ENCODE data around the gene GPLD1.
A peak's percentile ranks its signal among the peaks of the same experiment; 100 is the strongest.
"Not testable (repeated sequence)": the region's sequence is repeated elsewhere in the genome, so short reads cannot be mapped to it uniquely, and the experiment has no call there.

GPLD1 gene

GRCh38 chr6:24453921-24454320 lies 35.5 kb downstream of the GPLD1 start:
- DNase-seq: no peak

GRCh38 chr6:24451581-24452388 lies 37.6 kb downstream of the GPLD1 start:
- peak; percentile 1 for DNase-seq

DNA sequence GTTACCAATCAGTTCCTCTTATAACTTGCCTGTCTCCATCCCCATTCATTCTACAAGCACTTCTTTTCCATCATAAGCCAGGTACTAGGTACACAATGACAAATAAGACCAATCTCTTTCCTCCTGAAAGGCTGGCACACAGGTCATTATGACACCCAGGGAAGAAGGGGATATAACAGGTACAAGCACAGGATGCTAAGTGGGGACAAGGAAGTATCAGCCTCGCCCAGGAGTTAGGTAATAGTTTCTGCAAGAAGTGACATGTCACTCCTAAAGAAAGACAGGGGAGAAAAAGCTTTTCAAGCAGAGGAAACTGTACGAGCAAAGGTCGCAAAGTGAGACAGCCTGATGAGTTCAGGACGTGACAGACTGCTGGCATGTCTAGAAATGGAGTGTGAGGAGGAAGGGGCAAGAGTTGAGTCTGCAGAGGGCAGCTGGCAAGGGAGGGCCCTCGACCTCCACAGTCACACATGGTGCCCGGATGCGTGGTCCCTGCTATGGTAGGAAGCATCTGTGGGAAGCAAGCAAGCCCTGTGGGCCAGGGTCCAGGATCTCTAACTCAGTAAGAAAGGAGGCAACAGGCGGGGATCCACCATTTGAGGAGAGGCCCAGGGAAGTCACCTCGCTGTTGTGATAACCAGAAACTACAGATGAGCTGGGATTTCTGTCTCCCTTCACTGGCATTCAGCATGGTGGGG lies 40.4 kb downstream of the GPLD1 start:
- no peak for DNase-seq

- no peak for DNase-seq
These were observed 41.0 kb downstream of the GPLD1 start for GRCh38 chr6:24448396-24448795.

DNA sequence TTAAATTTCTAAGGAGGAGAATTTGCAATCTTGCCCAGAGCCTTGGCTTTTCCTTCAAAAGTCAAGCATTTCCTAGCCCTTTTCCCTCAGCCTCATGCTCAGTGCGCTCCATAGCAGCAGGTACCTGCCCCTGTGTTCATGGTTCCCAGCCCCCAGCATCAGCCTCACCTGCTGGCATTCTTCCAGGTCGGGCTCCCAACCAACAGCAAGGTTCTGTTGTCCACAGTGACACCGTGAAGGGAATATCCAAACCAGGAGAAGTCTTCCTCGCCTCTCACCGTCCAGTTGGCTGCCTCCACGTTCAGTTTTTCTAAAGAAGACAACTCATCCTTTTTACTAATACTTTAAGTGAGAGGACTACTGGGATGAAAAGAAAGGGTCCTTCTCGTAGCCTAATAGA lies 42.7 kb downstream of the GPLD1 start:
- DNase-seq: no peak

DNA sequence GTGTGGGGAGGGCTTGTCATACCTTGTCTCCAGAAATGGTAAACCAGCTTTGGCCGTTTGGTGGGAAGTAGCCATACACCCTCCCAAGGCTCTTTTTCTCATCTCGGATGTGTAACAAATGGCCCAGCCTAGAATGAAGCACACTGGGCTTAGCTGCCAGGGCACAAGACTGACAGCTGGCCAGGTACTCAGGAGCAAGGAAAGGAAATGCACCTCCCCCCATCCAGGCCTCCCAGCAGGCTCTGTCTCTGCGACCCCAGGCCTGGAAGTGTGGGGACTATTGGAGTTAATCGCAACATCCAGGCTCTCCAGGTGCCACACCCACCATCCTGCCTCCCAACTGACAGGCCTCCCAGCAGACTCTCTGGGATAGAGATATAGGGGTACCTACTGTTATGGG lies 43.7 kb downstream of the GPLD1 start:
- no peak for DNase-seq

GRCh38 chr6:24444588-24444987 lies 44.8 kb downstream of the GPLD1 start:
- DNase-seq: no peak

GRCh38 chr6:24441599-24441904 lies 47.8 kb downstream of the GPLD1 start:
- DNase-seq: no peak

- no peak for DNase-seq
These were observed 48.3 kb downstream of the GPLD1 start for GRCh38 chr6:24440897-24441598.

- no peak for DNase-seq
These were observed 49.4 kb downstream of the GPLD1 start for GRCh38 chr6:24439858-24440539.

GRCh38 chr6:24436979-24437378 lies 52.4 kb downstream of the GPLD1 start:
- DNase-seq: no peak

DNA sequence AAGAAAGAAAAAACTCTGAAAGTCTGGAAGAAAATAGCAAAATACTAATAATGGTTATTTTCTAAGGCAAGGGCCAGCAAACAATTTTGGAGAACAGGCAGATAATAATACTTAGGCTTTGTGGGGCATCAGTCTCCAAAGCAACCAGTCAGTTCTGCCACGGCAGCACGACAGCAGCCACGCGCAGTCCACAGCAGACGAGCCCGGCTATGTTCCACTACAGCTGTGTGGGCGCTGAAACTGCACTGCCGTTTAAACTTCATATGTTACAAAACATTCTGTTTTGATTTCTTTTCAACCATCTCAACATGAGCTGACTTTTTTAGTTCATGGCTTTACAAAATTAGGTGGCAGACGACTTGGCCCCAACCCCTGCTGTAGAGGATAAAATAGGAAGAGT lies 56.8 kb downstream of the GPLD1 start:
- DNase-seq: no peak

DNA sequence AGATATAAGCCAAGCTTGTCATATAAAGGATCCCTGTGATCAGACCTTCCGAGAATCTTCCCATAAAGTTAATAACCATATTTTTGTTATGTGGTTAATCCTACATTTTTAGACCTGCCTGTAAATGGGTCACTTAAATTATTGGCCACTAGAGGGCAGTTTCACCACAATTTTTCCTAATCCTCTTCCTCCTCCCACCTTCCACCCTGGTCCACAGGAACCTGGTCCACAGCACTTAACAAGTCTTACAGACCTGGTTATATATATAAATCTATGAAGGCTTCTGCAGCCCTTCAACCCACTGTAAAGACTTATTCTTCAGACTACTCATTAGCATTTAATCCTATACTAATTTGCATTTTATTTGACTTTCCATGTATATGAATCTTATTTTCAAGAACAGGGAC lies 58.3 kb downstream of the GPLD1 start:
- DNase-seq: peak; percentile 25

GRCh38 chr6:24430086-24430485 lies 59.3 kb downstream of the GPLD1 start:
- no peak for DNase-seq

GRCh38 chr6:24429146-24429545 lies 60.2 kb downstream of the GPLD1 start:
- peak; percentile 74 for DNase-seq

GRCh38 chr6:24428615-24429014 lies 60.8 kb downstream of the GPLD1 start:
- DNase-seq: peak; percentile 15

DNA sequence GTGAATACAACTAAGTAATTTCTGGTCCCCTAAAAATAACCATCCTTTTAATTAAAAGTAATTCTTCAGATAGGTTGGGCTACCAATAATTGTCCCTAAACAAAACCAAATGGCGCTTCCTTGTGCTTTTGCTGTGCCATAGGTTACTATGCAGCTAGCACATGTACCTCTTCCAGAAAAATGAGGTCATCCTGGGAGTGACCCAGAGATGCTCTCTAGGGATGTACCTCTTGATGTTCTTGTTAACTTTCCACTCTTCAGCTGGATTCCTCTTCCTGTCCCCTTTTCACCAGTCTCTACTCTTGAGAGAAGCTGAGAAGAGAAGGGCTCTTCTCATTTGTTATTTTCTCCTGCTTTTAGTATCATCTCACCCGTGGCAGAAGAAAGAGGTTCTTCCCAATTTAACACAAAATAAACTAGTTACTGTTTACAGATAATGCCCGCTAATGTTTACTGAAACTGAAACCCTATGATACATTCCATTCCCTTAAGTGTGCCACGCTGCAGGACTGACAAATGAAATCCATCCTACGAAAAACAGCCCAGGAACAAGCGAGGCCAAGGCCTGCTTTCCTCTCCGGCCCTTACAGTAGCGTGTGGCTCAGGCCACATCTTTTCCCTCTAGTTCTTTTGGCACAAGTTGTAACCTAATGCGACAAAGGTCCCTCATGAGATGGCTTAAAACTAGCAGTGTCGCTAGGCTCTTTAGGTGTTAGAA lies 62.5 kb downstream of the GPLD1 start:
- DNase-seq: no peak

GRCh38 chr6:24425091-24425490 lies 64.3 kb downstream of the GPLD1 start:
- DNase-seq: no peak

GRCh38 chr6:24419526-24419925 lies 69.9 kb downstream of the GPLD1 start:
- no peak for DNase-seq

DNA sequence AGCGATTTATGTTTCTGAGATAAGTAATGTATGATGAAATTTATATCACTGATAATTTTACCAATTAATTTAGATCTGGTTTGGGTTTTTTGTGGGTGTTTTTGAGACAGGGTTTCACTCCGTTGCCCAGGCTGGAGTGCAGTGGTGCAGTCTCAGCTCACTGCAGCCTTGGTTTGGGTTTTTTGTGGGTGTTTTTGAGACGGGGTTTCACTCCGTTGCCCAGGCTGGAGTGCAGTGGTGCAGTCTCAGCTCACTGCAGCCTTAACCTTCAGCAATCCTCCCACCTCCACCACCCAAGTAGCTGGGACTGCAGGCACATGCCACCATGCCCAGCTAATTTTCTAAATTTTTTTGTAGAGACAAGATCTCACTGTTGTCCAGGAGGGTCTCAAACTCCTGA lies 73.6 kb downstream of the GPLD1 start:
- no peak for DNase-seq

DNA sequence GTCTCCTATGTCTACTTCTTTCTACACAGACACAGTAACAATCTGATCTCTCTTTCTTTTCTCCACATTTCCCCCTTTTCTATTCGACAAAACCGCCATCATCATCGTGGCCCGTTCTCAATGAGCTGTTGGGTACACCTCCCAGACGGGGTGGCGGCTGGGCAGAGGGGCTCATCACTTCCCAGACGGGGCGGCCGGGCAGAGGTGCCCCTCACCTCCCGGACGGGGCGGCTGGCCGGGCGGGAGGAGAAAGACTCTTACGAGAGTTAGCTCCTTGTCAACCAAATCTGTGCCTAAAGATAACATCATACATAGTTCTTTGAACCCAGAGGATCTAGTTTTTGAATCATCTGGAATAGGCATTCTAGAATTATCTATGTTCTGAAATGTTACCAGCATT lies 74.8 kb downstream of the GPLD1 start:
- DNase-seq: not testable (repeated sequence)

DNA sequence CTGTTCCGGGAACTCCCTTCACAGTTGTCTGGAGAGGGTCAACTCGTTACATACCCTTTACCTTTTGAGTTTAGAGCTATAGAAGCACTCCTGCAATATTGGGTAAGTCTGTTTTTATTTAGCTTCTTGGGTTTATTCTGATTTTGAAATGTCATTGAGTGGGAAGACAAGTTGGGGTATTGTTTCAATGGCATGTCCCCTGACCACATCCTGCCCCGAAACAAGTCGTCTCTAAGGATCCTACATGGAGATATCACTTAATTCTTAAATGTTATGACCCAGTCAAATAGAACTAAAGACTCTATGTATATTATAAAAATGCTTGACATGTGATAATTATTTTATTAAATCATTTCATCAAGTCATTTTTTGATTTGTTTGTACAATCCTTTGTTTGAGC lies 77.1 kb downstream of the GPLD1 start:
- no peak for DNase-seq

GRCh38 chr6:24410622-24411021 lies 78.8 kb downstream of the GPLD1 start:
- DNase-seq: no peak
